ENCODE measurements around the gene GRK4. TPM values are rescaled to one million over a fixed set of nuclear protein-coding genes. Genes with fewer than 3 reads are reported as not detected.

GRK4 gene
- total RNA-seq, 1 experiment from 2014 or later: 4.4 TPM

Small RNA genes within 50 kb of the gene (small RNA-seq; reads per million reads assigned to genes)
- gene RF02134 (not detected), gene RF02135 (not detected), gene RNU6-204P (not detected)

Other genes with a start within 250 kb of the GRK4 start
- 62.4 and 72.5 TPM in 2 replicates for gene TNIP2, start 207.2 kb upstream of the GRK4 start, total RNA-seq (2014; rRNA removed; shearing (Covaris generic))
- gene SH3BP2, start 170.5 kb upstream of the GRK4 start, total RNA-seq (2014; rRNA removed; shearing (Covaris generic)): 25.3 and 35.1 TPM in 2 replicates
- 102 and 129 TPM in 2 replicates for gene ADD1, start 119.7 kb upstream of the GRK4 start, total RNA-seq (2014; rRNA removed; shearing (Covaris generic))
- 31.6 and 39.6 TPM in 2 replicates for gene NOP14, start 165 bp upstream of the GRK4 start, total RNA-seq (2014; rRNA removed; shearing (Covaris generic))
- not detected in 2 replicates for gene HTT-AS, start 111.0 kb downstream of the GRK4 start, total RNA-seq (2014; rRNA removed; shearing (Covaris generic))
- 14.7 and 19.1 TPM in 2 replicates for gene HTT, start 111.1 kb downstream of the GRK4 start, total RNA-seq (2014; rRNA removed; shearing (Covaris generic))